Stimulated activated CD4-positive, alpha-beta T cell treated with anti-CD3 and anti-CD28 coated beads, Interleukin-12 subunit alpha, Interleukin-12 subunit beta, amount 100 ng/mL, for 24 hours (primary cell): Measurements from ENCODE around the gene SPG21.
"Not testable (repeated sequence)": the region's sequence is repeated elsewhere in the genome, so short reads cannot be mapped to it uniquely, and the experiment has no call there.

ENCODE experiments used
- DNase-seq, 2 experiments: peaks; one replicate each; pipeline ENCODE4 v3.0.0-alpha.2; 2020; ENCODE audit warnings: low read depth in 2 of 2

The SPG21 gene

GRCh38 chr15:64989416-64990167 lies at the start of gene SPG21:
TSS of gene SPG21 (minus strand) at chr15:64989914. CDS start at chr15:64983569, 6,345 bp downstream.
- DNase-seq = peak; percentile 82 to 86

DNA sequence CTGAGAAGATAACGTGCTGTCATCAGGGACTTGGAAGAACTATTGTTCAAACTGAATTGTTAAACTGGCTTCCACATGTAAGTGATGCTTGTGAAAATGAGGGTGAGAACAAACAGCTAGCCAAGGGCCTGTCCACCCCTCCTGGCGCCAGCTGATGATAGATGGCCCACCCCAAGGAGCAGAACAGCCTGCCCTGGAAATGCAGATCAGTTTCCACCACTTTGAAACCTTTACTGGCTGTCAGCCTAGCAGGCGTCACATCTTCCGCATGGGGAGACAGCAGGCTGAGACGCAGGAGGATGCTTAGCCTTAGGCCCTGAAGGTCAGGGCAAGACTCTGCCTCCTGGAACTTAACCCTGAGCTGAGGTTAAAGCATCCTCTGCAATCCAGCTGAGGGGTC lies 49.1 kb upstream of the SPG21 start:
- DNase-seq = no peak

GRCh38 chr15:65038428-65038827 lies 48.7 kb upstream of the SPG21 start:
- no peak for DNase-seq

DNA sequence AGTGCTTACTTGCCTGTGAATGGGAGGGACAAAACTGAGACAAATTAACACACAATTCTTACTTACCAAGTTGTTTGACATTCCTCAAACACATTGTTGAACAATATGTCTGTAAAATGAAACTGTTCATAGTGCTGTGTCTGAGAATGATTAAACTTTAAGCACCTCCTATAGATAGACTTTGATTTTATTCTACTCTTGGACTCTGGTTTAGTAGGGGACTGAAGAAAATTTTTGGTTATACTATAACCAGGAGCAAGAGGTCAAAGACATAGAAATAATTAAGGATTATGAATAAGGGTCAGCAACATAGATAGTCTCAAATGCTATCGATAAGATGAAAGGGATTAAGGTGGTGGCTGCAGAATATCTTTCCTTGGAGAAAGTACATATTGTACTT lies 47.6 kb upstream of the SPG21 start:
- DNase-seq = no peak

- no peak for DNase-seq
Measured at GRCh38 chr15:65034719-65035118, 45.0 kb upstream of the SPG21 start.

- DNase-seq = no peak
Measured at GRCh38 chr15:65033659-65034269, 44.0 kb upstream of the SPG21 start.

GRCh38 chr15:65032801-65033537 lies 43.3 kb upstream of the SPG21 start:
- no peak for DNase-seq

GRCh38 chr15:65029736-65030208 lies 40.1 kb upstream of the SPG21 start:
- DNase-seq = no peak

DNA sequence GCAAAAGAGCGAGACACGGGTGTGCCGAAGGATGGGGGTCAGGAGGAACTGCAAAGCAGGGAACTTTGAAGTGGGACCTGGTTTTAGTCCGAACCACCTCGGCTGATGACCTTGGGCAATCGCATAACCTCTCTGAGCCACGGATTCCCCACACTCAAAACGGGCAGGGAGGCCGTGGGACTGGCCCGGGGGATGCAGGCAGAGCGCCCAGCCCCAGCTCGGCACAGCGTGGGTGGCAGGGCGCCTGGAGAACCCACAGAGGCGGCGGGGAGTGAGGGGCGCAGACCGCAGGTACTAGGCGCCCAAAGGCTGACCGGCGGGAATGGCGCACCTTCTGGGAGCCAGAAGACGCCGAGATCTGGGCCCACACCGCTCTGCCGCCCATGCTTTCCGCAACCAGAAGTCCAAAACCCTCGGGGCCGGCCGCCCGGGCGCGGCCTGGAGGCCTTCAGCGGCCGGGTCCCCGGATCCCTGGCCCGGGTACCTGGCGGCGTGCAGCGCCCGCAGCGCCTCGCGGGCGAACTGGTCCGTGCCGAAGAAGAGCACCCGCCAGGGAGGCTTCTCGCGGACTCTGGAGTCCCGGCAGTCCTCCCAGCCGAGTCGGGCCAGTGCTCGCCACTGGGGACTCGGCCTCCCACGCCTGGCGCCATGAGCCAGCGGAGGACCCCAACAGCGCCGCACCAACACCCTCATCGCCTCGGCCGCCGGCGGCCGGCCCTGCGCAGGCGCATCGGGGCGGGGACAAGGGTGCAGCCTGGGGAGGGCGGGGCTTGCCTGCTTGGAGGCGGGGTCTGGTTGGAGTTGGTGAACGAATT lies 39.4 kb upstream of the SPG21 start, which contains the start of gene MTFMT:
Gene MTFMT (minus strand): TSS at position 719 of the 815 bp plus-strand sequence. CDS start 26 bp downstream, at position 693.
- DNase-seq = peak; percentile 87 to 98

DNA sequence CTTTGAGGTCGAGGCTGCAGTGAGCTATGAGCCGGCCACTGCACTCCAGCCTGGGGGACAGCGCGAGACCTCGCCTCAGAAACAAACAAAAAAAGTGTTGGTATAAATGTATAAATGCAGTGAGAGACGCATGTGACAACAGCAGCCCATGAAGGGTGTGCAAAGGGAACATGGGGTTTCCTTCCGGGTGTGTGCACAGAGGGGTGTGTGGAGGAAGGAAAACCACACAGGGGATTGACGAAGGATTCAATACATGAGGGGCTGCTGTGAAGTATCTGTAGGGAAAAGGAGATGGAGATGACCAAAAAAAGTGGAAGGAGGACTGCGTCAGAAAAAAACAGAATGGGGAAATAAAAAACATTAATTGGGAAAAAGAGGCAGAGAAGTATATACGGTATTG lies 38.6 kb upstream of the SPG21 start:
- no peak for DNase-seq

DNA sequence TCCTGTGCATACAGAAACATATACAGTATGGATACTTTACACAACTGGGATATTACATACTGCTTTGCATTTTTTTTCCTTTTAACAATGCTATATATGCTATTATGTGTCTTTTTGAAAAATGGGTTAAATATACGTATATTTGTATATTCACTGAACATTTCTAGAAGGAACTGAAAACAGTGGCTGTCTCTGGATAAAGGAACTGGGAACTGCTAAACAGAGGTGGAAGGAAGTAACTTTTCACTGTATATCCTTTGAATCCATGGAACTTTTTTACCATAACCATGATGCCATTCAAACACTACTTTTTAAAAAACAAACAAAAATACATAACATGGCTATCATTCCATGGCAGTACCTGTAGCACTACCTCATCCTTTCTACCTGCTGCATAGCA lies 37.9 kb upstream of the SPG21 start:
- no peak for DNase-seq

GRCh38 chr15:65026756-65027155 lies 37.0 kb upstream of the SPG21 start:
- DNase-seq = no peak

GRCh38 chr15:65021488-65021887 lies 31.8 kb upstream of the SPG21 start:
- no peak for DNase-seq

- no peak for DNase-seq
Measured at GRCh38 chr15:65020419-65020818, 30.7 kb upstream of the SPG21 start.

- DNase-seq = not testable (repeated sequence)
Measured at GRCh38 chr15:65011198-65011597, 21.5 kb upstream of the SPG21 start.

DNA sequence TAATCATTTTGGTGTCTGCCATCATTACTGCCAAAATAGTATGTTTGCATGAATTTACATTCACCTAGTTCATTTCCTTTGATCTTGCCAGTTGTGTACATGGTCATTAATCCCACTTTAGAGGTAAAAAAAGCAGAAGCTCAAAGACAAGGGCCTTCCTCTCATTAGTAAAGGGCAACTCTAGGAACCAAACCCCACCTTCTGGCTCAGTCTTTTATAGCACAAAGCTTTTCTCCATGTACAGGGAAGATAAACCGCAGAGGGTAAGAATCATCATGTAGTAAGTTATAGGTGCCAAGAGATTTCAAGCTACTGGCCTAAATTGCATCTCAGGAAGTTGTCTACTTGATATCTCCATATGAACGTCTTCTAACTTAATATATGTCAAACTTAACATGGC lies 19.3 kb upstream of the SPG21 start:
- DNase-seq = no peak

DNA sequence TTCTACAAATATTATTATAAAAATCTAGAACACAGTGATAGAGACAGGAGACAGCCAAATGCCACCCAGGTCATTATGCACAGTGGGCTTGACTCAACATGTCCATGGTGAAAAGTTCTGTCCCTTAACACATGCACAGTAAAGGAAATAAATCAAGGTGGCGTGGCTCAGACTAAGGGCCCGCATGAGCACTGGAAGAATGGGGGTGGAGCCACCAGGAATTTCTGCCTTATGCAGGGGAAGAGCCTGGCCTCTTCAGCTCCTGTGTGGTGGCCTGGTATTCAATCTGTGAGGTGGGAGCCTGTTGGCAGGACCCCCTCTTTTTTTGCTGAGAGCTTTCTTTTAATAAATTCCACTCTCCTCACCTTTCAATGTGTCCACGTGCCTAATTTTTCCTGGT lies 17.2 kb upstream of the SPG21 start:
- DNase-seq = no peak

DNA sequence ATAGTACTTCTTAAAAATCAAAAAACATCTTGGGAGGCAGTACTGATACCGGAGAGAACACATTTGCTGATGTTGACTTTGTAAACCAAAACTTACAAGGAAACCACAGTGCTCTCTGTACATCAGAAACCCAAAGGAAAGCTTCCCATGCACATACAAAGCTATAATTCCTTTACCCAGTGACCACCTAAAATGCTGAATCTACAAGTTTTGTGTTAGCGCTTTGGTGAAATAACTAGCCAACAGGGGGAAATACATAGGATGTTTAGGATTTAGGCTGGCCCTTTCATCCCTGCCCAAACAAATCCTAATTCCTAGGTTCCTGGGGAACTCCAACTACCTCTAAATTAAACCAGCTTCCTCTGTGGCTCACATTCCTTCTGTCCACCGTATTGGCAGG lies 15.3 kb upstream of the SPG21 start:
- DNase-seq = no peak

DNA sequence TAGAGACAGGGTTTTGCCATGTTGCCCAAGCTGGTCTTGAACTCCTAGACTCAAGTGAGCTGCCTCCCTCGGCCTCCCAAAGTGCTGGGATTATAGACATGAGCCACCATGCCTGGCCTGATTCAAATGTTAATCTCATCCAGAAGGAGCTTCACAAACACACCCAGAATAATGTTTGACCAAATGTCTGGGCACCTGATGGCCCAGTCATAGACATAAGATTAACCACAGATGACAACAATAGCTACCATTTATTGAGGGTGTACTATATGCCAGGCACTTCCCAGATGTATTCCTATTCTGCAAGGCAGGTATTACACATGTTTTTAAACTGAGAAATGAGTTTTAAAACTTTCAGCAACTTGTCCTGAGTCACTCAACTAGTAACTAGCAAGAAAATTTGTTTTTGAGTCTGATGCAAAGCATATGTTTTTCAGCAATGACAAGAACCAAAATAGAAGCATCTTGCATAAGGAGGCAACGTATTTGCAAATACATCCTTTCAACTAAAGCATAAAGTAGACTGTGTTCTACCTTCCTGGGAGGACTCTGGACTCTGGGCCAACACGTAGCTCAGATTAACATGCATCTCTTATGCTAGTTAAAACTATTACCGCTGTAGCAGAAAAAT lies 8.1 kb upstream of the SPG21 start:
- DNase-seq = no peak

DNA sequence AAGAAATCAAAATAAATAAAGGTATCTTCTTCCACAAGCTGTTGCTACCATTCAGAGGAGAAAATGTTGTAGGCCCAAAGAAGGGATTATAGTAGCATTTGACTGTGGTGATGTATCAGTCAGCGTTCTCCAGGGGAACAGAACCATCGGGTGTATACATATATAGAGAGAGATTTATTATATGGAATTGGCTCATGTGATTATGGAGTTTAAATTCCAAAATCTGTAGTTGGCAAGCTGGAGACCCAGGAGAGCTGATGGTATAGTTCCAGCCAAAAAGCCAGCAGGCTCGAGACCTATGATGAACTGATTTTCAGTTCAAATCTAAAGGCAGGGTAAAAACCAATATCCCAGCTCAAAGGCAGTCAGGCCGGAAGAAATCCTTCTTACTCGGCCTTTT lies 7.4 kb upstream of the SPG21 start:
- no peak for DNase-seq

DNA sequence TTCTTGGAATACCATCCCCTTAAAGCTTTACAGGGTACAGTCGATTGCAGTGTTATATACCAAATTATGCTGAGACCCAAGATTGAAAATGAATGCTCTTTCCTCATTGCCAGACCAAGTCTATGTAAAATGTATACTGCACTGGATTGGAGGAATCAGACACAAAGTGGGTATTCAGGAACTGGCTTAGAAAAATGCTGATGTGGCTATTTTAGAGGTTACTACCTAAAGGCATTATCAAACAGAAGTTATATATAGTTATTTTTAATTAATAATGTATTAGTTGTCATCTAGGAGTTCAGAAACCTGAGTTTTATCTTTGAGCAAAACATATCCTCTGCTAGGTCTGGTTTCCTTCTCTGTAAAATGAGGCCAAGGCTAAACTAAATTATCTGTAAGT lies 3.6 kb upstream of the SPG21 start:
- DNase-seq = no peak
